Measurements from ENCODE around the gene SSC5D.
A peak's percentile ranks its signal among the peaks of the same experiment; 100 is the strongest.

SSC5D gene

DNA sequence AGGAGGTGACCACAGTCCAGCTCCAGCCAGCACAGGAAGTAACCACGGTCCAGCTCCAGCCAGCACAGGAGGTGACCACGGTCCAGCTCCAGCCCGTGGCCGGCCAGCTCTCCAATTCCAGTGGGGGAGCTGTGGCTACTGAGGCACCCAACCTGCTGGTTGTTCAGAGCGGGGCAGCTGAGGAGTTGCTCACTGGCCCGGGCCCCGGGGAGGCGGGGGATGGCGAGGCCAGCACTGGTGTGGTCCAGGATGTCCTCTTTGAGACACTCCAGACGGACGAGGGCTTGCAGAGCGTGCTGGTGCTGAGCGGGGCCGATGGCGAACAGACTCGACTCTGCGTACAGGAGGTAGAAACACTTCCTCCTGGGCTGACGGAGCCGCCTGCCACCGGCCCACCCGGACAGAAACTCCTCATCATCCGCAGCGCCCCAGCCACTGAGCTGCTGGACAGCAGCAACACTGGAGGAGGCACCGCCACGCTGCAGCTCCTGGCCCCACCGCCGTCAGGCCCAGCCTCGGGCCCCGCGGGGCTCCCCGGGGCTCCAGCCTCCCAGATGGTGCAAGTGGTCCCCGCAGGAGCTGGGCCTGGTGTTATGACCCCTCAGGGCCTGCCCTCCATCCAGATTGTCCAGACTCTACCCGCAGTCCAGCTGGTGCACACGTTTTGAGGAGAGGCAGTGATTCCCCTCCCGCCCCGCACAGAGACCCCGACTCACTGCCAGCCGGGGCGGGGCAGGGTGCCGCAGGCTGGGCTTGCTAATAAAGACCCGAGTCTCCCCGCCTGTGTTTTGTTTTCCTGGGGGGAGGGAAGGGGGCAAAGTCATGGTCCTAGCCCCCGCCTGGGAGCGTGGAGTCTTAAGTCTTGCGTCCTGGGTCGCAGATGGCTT is 4.3 kb upstream of the SSC5D start:
- peak overlapping the region in 6 of 7 experiments; percentile 64 to 85 (median 72) for H3K4me3 ChIP-seq (ENCODE audit: control insufficient read depth in 1 of 7, extremely low read depth in 1 of 7, insufficient read depth in 4 of 7, low read depth in 2 of 7, low read length in 6 of 7)
- 89% methylated on average over 39 of the region's 46 CpGs for WGBS (ENCODE audit: insufficient coverage)
- peaks cover 0 to 21% (median 9%) of the 10 kb centered on the region in 4 experiments for H3K36me3 ChIP-seq (ENCODE audit: control insufficient read depth in 4 of 4, insufficient read depth in 4 of 4, low read length in 3 of 4)
- H3K27me3 ChIP-seq (replicated peaks in 2 of 5; ENCODE audit: control insufficient read depth in 4 of 5, insufficient read depth in 5 of 5, low read length in 4 of 5) = no peaks in the 10 kb centered on the region
- no peaks in the 10 kb centered on the region for H3K9me3 ChIP-seq (ENCODE audit: control extremely low read depth in 1 of 5, control insufficient read depth in 4 of 5, insufficient read depth in 2 of 5, low read depth in 1 of 5, low read length in 4 of 5)
- POLR2A ChIA-PET = no interaction called here
- no peak overlapping the region for H3K27ac ChIP-seq (ENCODE audit: insufficient read depth in 1 of 2, low read depth in 1 of 2, low read length in 2 of 2, poor library complexity in 1 of 2, severe bottlenecking in 2 of 2)
- CTCF ChIA-PET = interaction anchor here (1.0 to 2.7 kb wide), 4 partner anchors 13 to 17 kb away, joined by 3 to 12 read pairs (median 6); no protein-coding TSS in a partner anchor
- no peak for DNase-seq
- peaks cover 0 to 39% (median 30%) of the 10 kb centered on the region in 4 experiments for H3K4me1 ChIP-seq (ENCODE audit: control extremely low read depth in 1 of 4, control insufficient read depth in 4 of 4, insufficient read depth in 4 of 4, low read length in 3 of 4)

DNA sequence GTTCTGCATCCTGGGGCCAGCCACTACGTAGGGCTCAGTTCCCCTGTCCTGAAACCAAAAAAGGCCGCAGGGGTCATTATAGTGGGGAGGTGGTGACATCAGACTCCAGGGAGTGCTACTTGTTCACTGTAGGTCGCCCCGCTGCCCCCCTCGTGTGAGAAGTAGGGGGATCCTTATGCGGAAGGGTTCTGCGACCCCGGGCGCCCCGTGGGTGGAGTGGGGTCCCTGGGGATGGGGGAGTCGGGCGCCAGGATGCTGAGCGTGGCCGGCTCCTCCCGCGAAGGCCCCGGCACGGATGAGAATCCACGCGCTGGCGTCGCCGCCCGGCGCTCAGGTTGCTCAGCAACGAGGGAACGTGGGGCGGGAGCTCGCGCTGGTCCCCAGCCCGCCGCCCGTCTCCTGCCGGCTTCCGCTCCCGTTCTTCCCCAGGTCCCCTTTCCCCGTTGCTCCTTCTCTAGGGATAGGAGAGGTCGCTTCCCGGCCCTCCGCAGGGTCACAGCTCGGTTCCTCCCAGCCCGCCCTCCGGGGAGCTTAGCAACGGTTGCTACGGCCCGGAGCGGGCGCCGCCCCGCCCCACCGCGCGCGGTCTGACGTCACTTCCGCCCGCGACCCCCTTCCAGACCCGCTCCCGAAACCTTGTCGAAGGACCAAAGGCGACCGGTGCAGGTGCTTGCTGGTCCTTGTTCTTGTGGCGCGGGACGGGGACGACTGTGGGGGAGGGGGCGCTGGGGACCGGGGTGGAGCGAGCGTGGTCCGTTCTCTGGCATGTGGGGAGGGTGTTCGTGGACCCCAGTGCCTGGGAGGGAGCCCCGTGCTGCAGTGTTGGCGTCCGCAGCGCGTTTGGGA is 3.4 kb upstream of the SSC5D start, which contains the start of gene NAT14:
Gene NAT14, plus strand, starts transcription at position 596 of the 846 bp plus-strand sequence. CDS start 521 bp downstream, outside the sequence.
- WGBS (ENCODE audit: insufficient coverage) = under 1% methylated on average over 57 of the region's 78 CpGs
- no peaks in the 10 kb centered on the region for H3K9me3 ChIP-seq (ENCODE audit: control extremely low read depth in 1 of 5, control insufficient read depth in 4 of 5, insufficient read depth in 2 of 5, low read depth in 1 of 5, low read length in 4 of 5)
- DNase-seq = peak; percentile 72 to 81 (median 76)
- peaks cover 0 to 39% (median 30%) of the 10 kb centered on the region in 4 experiments for H3K4me1 ChIP-seq (ENCODE audit: control extremely low read depth in 1 of 4, control insufficient read depth in 4 of 4, insufficient read depth in 4 of 4, low read length in 3 of 4)
- no peaks in the 10 kb centered on the region for H3K27me3 ChIP-seq (replicated peaks in 2 of 5; ENCODE audit: control insufficient read depth in 4 of 5, insufficient read depth in 5 of 5, low read length in 4 of 5)
- peak within 1 kb of the TSS in 1 of 2 experiments; percentile 74 for H3K27ac ChIP-seq (ENCODE audit: insufficient read depth in 1 of 2, low read depth in 1 of 2, low read length in 2 of 2, poor library complexity in 1 of 2, severe bottlenecking in 2 of 2)
- peaks cover 0 to 21% (median 8%) of the 10 kb centered on the region in 4 experiments for H3K36me3 ChIP-seq (ENCODE audit: control insufficient read depth in 4 of 4, insufficient read depth in 4 of 4, low read length in 3 of 4)
- ChIA-PET POLR2A (no interaction called here), CTCF (interaction anchor here (1.0 to 2.7 kb wide), 5 partner anchors 11 to 19 kb away, joined by 3 to 12 read pairs (median 6); no protein-coding TSS in a partner anchor)
- peak within 1 kb of the TSS; percentile 47 to 85 (median 72) for H3K4me3 ChIP-seq (ENCODE audit: control insufficient read depth in 1 of 7, extremely low read depth in 1 of 7, insufficient read depth in 4 of 7, low read depth in 2 of 7, low read length in 6 of 7)

- H3K4me3 ChIP-seq (ENCODE audit: control insufficient read depth in 1 of 7, extremely low read depth in 1 of 7, insufficient read depth in 4 of 7, low read depth in 2 of 7, low read length in 6 of 7) = peak overlapping the region; percentile 47 to 85 (median 72)
- WGBS (ENCODE audit: insufficient coverage) = 35% methylated on average over 13 of the region's 18 CpGs
- H3K9me3 ChIP-seq (ENCODE audit: control extremely low read depth in 1 of 5, control insufficient read depth in 4 of 5, insufficient read depth in 2 of 5, low read depth in 1 of 5, low read length in 4 of 5) = no peaks in the 10 kb centered on the region
- peaks cover 0 to 3% (median 0%) of the 10 kb centered on the region in 5 experiments for H3K27me3 ChIP-seq (replicated peaks in 2 of 5; ENCODE audit: control insufficient read depth in 4 of 5, insufficient read depth in 5 of 5, low read length in 4 of 5)
- H3K27ac ChIP-seq (ENCODE audit: insufficient read depth in 1 of 2, low read depth in 1 of 2, low read length in 2 of 2, poor library complexity in 1 of 2, severe bottlenecking in 2 of 2) = peak overlapping the region in 1 of 2 experiments; percentile 74
- peaks cover 0 to 39% (median 30%) of the 10 kb centered on the region in 4 experiments for H3K4me1 ChIP-seq (ENCODE audit: control extremely low read depth in 1 of 4, control insufficient read depth in 4 of 4, insufficient read depth in 4 of 4, low read length in 3 of 4)
- POLR2A ChIA-PET = no interaction called here
- CTCF ChIA-PET = interaction anchor here (1.4 to 2.7 kb wide), 4 partner anchors 12 to 19 kb away, joined by 3 to 12 read pairs (median 7); no protein-coding TSS in a partner anchor
- DNase-seq = no peak
- H3K36me3 ChIP-seq (ENCODE audit: control insufficient read depth in 4 of 4, insufficient read depth in 4 of 4, low read length in 3 of 4) = peaks cover 0 to 21% (median 8%) of the 10 kb centered on the region in 4 experiments
Measured at GRCh38 chr19:55485439-55486011, 2.7 kb upstream of the SSC5D start.

- Histone ChIP-seq H3K27me3 (replicated peaks in 2 of 5; ENCODE audit: control insufficient read depth in 4 of 5, insufficient read depth in 5 of 5, low read length in 4 of 5) (peaks cover 0 to 4% (median 0%) of the 10 kb centered on the region in 5 experiments), H3K27ac (ENCODE audit: insufficient read depth in 1 of 2, low read depth in 1 of 2, low read length in 2 of 2, poor library complexity in 1 of 2, severe bottlenecking in 2 of 2) (no peak overlapping the region), H3K4me3 (ENCODE audit: control insufficient read depth in 1 of 7, extremely low read depth in 1 of 7, insufficient read depth in 4 of 7, low read depth in 2 of 7, low read length in 6 of 7) (peak overlapping the region in 1 of 7 experiments; percentile 72), H3K9me3 (ENCODE audit: control extremely low read depth in 1 of 5, control insufficient read depth in 4 of 5, insufficient read depth in 2 of 5, low read depth in 1 of 5, low read length in 4 of 5) (no peaks in the 10 kb centered on the region), H3K4me1 (ENCODE audit: control extremely low read depth in 1 of 4, control insufficient read depth in 4 of 4, insufficient read depth in 4 of 4, low read length in 3 of 4) (peaks cover 0 to 39% (median 30%) of the 10 kb centered on the region in 4 experiments), H3K36me3 (ENCODE audit: control insufficient read depth in 4 of 4, insufficient read depth in 4 of 4, low read length in 3 of 4) (peaks cover 0 to 19% (median 6%) of the 10 kb centered on the region in 4 experiments)
- WGBS (ENCODE audit: insufficient coverage) = 93% methylated on average over 51 of the region's 53 CpGs
- ChIA-PET POLR2A (interaction anchor here (0.9 to 1.1 kb wide), 3 partner anchors 9 to 79 kb away, joined by 3 to 4 read pairs (median 4); partner anchors contain the start of genes UBE2S and ZNF628), CTCF (interaction anchor here (1.2 to 2.0 kb wide), 7 partner anchors 10 to 19 kb away, joined by 3 to 8 read pairs (median 3); partner anchors contain the start of gene ZNF628)
- no peak for DNase-seq
Measured at GRCh38 chr19:55486043-55486970, 1.9 kb upstream of the SSC5D start.

DNA sequence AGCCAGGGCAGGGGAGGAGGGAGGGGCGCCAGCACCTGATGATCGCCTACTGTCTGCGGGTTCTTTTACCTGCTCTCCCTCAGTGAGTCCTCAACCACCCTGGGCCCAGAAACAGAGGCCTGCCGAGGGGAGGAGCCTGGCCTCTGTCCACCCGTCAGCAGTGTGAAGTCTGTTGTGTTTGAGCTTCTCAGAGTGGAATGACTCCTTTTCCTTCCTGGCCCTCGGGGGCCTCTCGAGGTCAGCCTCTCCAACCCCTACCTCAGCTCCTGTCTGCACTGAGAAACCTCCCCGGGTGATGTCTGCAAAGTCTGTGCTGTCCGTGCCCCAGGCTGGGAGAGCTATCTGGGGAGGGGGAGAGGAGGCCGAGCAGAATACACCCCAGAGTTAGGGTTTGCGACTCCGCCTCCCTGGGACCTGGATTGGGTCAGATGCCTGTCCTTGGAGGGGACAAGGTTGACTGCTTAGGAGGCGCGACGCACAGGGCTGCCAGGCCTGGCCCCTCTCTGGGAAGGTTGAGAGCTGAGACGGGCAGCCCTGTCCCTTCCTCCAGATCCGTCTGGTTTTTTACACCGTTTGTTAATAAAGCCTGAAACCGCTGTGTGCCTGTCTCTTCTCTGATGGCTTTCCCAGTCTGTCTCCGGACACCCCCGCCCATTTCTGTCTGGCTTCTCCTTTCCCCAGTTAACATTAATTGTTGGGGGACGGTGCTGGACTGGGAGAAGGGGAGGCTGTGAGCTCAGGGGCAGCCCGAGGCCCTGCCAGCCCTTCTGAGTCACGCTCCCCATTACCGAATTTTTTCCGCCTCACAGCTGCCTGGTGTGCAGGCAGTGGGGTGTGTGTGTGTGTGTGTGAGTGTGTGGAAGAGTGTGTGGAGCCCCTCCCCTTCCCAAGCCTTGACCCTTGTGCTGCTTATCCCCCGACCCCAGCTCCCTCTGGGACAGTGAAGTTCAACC is 989 bp upstream of the SSC5D start:
- Histone ChIP-seq H3K36me3 (ENCODE audit: control insufficient read depth in 4 of 4, insufficient read depth in 4 of 4, low read length in 3 of 4) (peaks cover 0 to 17% (median 4%) of the 10 kb centered on the region in 4 experiments), H3K4me1 (ENCODE audit: control extremely low read depth in 1 of 4, control insufficient read depth in 4 of 4, insufficient read depth in 4 of 4, low read length in 3 of 4) (peaks cover 0 to 39% (median 30%) of the 10 kb centered on the region in 4 experiments), H3K27me3 (replicated peaks in 2 of 5; ENCODE audit: control insufficient read depth in 4 of 5, insufficient read depth in 5 of 5, low read length in 4 of 5) (peaks cover 0 to 11% (median 2%) of the 10 kb centered on the region in 5 experiments), H3K9me3 (ENCODE audit: control extremely low read depth in 1 of 5, control insufficient read depth in 4 of 5, insufficient read depth in 2 of 5, low read depth in 1 of 5, low read length in 4 of 5) (no peaks in the 10 kb centered on the region), H3K4me3 (ENCODE audit: control insufficient read depth in 1 of 7, extremely low read depth in 1 of 7, insufficient read depth in 4 of 7, low read depth in 2 of 7, low read length in 6 of 7) (no peak overlapping the region), H3K27ac (ENCODE audit: insufficient read depth in 1 of 2, low read depth in 1 of 2, low read length in 2 of 2, poor library complexity in 1 of 2, severe bottlenecking in 2 of 2) (no peak overlapping the region)
- CTCF ChIA-PET = interaction anchor here (1.2 to 1.8 kb wide), 5 partner anchors 9 to 20 kb away, joined by 3 to 6 read pairs (median 3); partner anchors contain the start of gene ZNF628
- no peak for DNase-seq
- POLR2A ChIA-PET = interaction anchor here (0.9 to 1.1 kb wide), 3 partner anchors 10 to 80 kb away, joined by 3 to 4 read pairs (median 4); partner anchors contain the start of genes UBE2S and ZNF628
- WGBS (ENCODE audit: insufficient coverage) = 79% methylated on average over 15 of the region's 27 CpGs
